BE2C (cell line): ENCODE measurements around the gene ZNF239.
"Not testable (repeated sequence)": the region's sequence is repeated elsewhere in the genome, so short reads cannot be mapped to it uniquely, and the experiment has no call there.

Source experiments
- DNase-seq: peaks from one replicate; pipeline ENCODE4 v3.0.0-alpha.2; 2020
- H3K27me3 ChIP-seq: fragments of 250-450 bp; sonication (Bioruptor Pico); 2 replicates; pipeline ENCODE4 v1.5.1; 2020; ENCODE audit warnings: mild to moderate bottlenecking
- H3K36me3 ChIP-seq: fragments of 250-450 bp; sonication (Bioruptor Pico); 2 replicates; pipeline ENCODE4 v1.5.1; 2020; ENCODE audit warnings: mild to moderate bottlenecking
- H3K4me1 ChIP-seq: fragments of 250-450 bp; sonication (Bioruptor Pico); 2 replicates; pipeline ENCODE4 v1.5.1; 2020
- H3K4me3 ChIP-seq: 2 replicates; pipeline ENCODE4 v1.5.1; 2011; ENCODE audit warnings: low read depth, low read length
- H3K9me3 ChIP-seq: fragments of 250-450 bp; sonication (Bioruptor Pico); 2 replicates; pipeline ENCODE4 v1.5.1; 2020
- CTCF ChIP-seq: IDR thresholded peaks from 2 replicates; pipeline ENCODE4 v1.5.1; 2012; ENCODE audit warnings: mild to moderate bottlenecking, low read depth, low read length

The ZNF239 gene

DNA sequence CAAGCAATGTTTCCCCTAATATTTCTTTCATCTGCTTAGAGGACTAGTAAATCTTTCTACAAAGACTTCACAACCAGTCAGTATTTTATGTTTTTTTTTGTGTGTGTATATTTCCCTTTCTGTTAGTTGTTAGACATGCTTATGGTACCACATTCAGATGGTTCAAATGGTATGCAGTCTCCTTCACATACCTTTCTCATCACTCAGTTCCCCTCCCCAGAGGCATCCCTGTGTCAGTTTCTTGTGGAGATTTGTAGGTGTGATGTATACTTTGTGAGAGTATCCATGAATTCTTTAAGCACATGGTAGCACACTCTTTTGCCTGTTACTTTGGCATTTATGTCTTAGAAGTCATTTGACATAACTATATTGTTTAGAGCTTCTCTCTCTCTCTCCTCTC is 36.2 kb upstream of the ZNF239 start:
- H3K27me3 ChIP-seq, result no peaks in the 10 kb centered on the region
- no peak for TF ChIP-seq CTCF
- H3K4me3 ChIP-seq, result no peak overlapping the region
- no peaks in the 10 kb centered on the region for H3K9me3 ChIP-seq
- no peaks in the 10 kb centered on the region for H3K36me3 ChIP-seq
- DNase-seq, result no peak
- no peaks in the 10 kb centered on the region for H3K4me1 ChIP-seq

GRCh38 chr10:43607199-43607573 is 32.8 kb upstream of the ZNF239 start:
- no peaks in the 10 kb centered on the region for H3K36me3 ChIP-seq
- no peak for TF ChIP-seq CTCF
- no peaks in the 10 kb centered on the region for H3K27me3 ChIP-seq
- no peaks in the 10 kb centered on the region for H3K4me1 ChIP-seq
- H3K4me3 ChIP-seq, result peak overlapping the region; percentile 66
- DNase-seq, result no peak
- H3K9me3 ChIP-seq, result no peaks in the 10 kb centered on the region

DNA sequence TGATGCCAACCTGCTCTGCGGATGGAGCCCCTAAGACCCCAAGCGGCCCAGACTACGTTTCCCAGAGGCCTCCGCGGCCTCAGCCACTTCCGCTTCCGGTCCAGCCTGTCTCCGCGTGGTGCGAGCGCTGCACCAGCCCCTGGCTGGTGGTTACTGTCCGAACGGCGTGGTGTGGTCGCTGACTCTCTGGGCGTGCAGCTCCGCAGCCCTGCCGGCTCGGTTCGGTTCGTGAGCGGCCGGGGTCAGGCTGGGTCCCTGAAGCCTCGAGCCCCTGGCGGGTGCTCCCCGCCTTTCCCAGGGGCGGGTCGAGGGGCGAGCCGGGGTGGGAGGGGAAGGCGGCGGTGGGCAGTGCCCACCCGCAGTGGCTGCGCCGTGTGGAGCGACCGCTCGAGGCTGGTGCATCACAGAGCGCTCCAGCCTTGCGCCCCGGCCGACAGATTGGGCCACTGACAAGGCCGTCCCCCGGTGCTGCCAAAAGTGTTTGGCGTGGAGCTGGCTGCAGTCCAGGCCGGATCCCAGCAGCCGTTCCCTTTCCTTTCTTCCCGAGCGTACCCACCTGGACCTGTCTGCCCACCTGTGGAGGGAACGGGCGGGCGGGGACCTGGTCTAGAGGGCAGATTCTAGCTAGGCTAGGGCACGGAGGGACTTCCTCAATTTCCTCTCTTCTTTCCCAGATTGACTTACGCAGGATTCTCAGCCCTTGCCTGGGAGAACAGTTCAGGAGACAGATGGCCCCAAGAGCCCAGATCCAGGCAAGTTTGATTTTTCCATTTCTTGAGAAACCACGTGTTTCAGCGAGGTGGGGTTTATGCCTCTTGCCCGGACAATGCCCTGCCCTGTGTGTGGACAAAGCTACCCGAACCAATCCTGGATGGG is 32.1 kb upstream of the ZNF239 start, which contains the start of gene ZNF485:
TSS of gene ZNF485 (plus strand) at position 116 of the 876 bp plus-strand sequence. CDS start at position 729, 613 bp downstream.
- no peak for TF ChIP-seq CTCF
- DNase-seq, result peak; percentile 77

GRCh38 chr10:43605850-43606322 is 31.5 kb upstream of the ZNF239 start:
- H3K4me3 ChIP-seq, result peak overlapping the region; percentile 66
- no peaks in the 10 kb centered on the region for H3K4me1 ChIP-seq
- TF ChIP-seq CTCF, result no peak

More for the DNA sequence above, 32.1 kb upstream of the ZNF239 start, which contains the start of gene ZNF485:
- Histone ChIP-seq H3K4me1 (no peaks in the 10 kb centered on the region), H3K27me3 (no peaks in the 10 kb centered on the region), H3K36me3 (no peaks in the 10 kb centered on the region), H3K9me3 (no peaks in the 10 kb centered on the region), H3K4me3 (peak within 1 kb of the TSS; percentile 66)

DNA sequence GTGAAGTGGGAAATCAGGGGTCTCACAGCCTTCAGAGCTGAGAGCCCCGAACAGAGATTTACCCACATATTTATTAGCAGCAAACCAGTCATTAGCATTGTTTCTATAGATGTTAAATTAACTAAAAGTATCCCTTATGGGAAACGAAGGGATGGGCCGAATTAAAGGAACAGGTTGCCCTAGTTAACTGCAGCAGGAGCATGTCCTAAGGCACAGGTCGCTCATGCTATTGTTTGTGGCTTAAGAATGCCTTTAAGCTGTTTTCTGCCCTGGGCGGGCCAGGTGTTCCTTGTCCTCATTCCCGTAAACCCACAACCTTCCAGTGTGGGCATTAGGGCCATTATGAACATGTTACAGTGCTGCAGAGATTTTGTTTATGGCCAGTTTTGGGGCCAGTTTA is 27.2 kb upstream of the ZNF239 start:
- not testable (repeated sequence) for H3K9me3 ChIP-seq, DNase-seq, H3K27me3 ChIP-seq, H3K4me3 ChIP-seq, H3K36me3 ChIP-seq, H3K4me1 ChIP-seq

More at GRCh38 chr10:43605850-43606322, 31.5 kb upstream of the ZNF239 start:
- Histone ChIP-seq H3K36me3 (no peaks in the 10 kb centered on the region), H3K9me3 (no peaks in the 10 kb centered on the region), H3K27me3 (no peaks in the 10 kb centered on the region)
- no peak for DNase-seq

DNA sequence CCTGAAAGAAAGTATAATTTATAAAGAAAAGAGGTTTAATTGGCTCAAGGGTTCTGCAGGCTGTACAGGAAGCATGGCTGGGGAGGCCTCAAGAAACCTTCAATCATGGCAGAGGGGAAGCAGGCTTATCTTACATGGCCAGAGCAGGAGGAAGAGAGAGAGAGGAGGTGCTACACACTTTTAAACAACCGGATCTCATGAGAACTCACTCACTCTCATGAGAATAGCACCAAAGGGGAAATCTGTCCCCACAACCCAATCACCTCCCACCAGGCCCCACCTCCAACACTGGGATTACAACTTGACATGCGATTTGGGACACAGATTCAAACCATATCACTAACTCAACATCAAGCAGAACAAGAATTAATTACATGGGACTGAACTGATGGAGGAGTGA is 24.9 kb upstream of the ZNF239 start:
- H3K36me3 ChIP-seq, result no peaks in the 10 kb centered on the region
- no peak for DNase-seq
- H3K4me3 ChIP-seq, result no peak overlapping the region
- no peak for TF ChIP-seq CTCF
- H3K9me3 ChIP-seq, result no peaks in the 10 kb centered on the region
- no peaks in the 10 kb centered on the region for H3K27me3 ChIP-seq
- no peaks in the 10 kb centered on the region for H3K4me1 ChIP-seq
